Activated CD8-positive, alpha-beta memory T cell treated with anti-CD3 and anti-CD28 coated beads for 4 hours (primary cell): Measurements from ENCODE around the gene PSMB1.
"Not testable (repeated sequence)": the region's sequence is repeated elsewhere in the genome, so short reads cannot be mapped to it uniquely, and the experiment has no call there.

Source experiments
- DNase-seq, 2 donors: peaks; one replicate each; pipeline ENCODE4 v3.0.0-alpha.2; 2020; ENCODE audit warnings: low read depth in 2 of 2

The PSMB1 gene

GRCh38 chr6:170502733-170503413 lies 50.2 kb downstream of the PSMB1 start:
- DNase-seq = not testable (repeated sequence)

GRCh38 chr6:170502268-170502667 lies 50.8 kb downstream of the PSMB1 start:
- DNase-seq = not testable (repeated sequence)

- no peak for DNase-seq
Measured at GRCh38 chr6:170500955-170501590, 52.0 kb downstream of the PSMB1 start.

GRCh38 chr6:170497841-170498301 lies 55.2 kb downstream of the PSMB1 start:
- DNase-seq = no peak

GRCh38 chr6:170493354-170493753 lies 59.8 kb downstream of the PSMB1 start:
- DNase-seq = no peak

GRCh38 chr6:170490259-170490658 lies 62.8 kb downstream of the PSMB1 start:
- DNase-seq = no peak

GRCh38 chr6:170489836-170490235 lies 63.3 kb downstream of the PSMB1 start:
- DNase-seq = no peak

GRCh38 chr6:170487707-170488329 lies 65.3 kb downstream of the PSMB1 start:
- no peak for DNase-seq

GRCh38 chr6:170485159-170485558 lies 67.9 kb downstream of the PSMB1 start:
- no peak for DNase-seq
